ENCODE data around the gene SHB. TPM values are rescaled to one million over a fixed set of nuclear protein-coding genes. Genes with fewer than 3 reads are reported as not detected.

SHB gene
- total and polyA plus RNA-seq, 2 of the 13 experiments (the other 11 are each of a cell fraction or from before 2014, with no cell fraction given): 19.4 to 20.7 TPM

GRCh38 chr9:38086496-38086895, 17.5 kb upstream of the SHB start (continued):
- TF ChIP-seq LRRFIP1 (CRISPR knock-in tag; conservative IDR thresholded peaks at IDR 0.05): no peak

- no peak overlapping the region for H2AFZ ChIP-seq (ENCODE audit: low read length)
- ATAC-seq (no peak), FAIRE-seq (no peak), DNase-seq (ENCODE audit: low spot score) (no peak)
- H4K20me1 ChIP-seq (ENCODE audit: insufficient read depth, low read length): no peaks in the 10 kb centered on the region
- in situ Hi-C loops (cut with HindIII; ENCODE audit: extremely low pct_ligation_motif_present, low pct_unique_long_range_greater_than_20kb): no loop called here
- BruUV-seq (replicated peaks): no TSS peak
- peaks cover 2% of the 10 kb centered on the region for H3K4me1 ChIP-seq (ENCODE audit: insufficient read depth, low read length)
- H3K4me2 ChIP-seq (ENCODE audit: low read depth, low read length): no peak overlapping the region
- WGBS (ENCODE audit: low lambda C conversion rate): 54% methylated on average over 5 of the region's 5 CpGs
- no peak overlapping the region for H3K27ac ChIP-seq (ENCODE audit: extremely low read length, insufficient read depth, low read length)
- H3K79me2 ChIP-seq (ENCODE audit: insufficient read depth, low read length): no peaks in the 10 kb centered on the region
- peaks cover 3 to 32% of the 10 kb centered on the region in 2 experiments; a peak in 4 of 5 replicates for H3K27me3 ChIP-seq (ENCODE audit: control insufficient read depth in 1 of 2, insufficient read depth in 2 of 2, low read length in 2 of 2)
- no peak overlapping the region for H3K4me3 ChIP-seq (replicated peaks in 1 of 3; ENCODE audit: insufficient read depth in 1 of 3, low read depth in 2 of 3, low read length in 3 of 3)
- H3K9ac ChIP-seq (ENCODE audit: insufficient read depth, low read depth, low read length): no peak overlapping the region
- ChIA-PET CTCF (ENCODE audit: low intra/inter-chr PET ratio, low total read pairs) (no interaction called here), POLR2A (no interaction called here)
- no peaks in the 10 kb centered on the region for H3K36me3 ChIP-seq (replicated peaks in 1 of 2; ENCODE audit: control insufficient read depth in 1 of 2, insufficient read depth in 2 of 2, low read length in 2 of 2)
- intact Hi-C loops (cut with micrococcal nuclease; ENCODE audit: unreplicated experiment): no loop called here
- no peaks in the 10 kb centered on the region for H3K9me3 ChIP-seq (ENCODE audit: low read length)
- TF ChIP-seq FOXA1 (IDR thresholded peaks at IDR 0.05) (no peak), FOXA1 (CRISPR knock-in tag; IDR thresholded peaks at IDR 0.05) (no peak), SMAD3 (CRISPR knock-in tag; IDR thresholded peaks at IDR 0.05) (no peak), KDM5B (CRISPR knock-in tag; IDR thresholded peaks at IDR 0.05; ENCODE audit: borderline replicate concordance) (no peak), ZNF367 (CRISPR knock-in tag; IDR thresholded peaks at IDR 0.05; ENCODE audit: borderline replicate concordance) (no peak), MLLT10 (CRISPR knock-in tag; IDR thresholded peaks at IDR 0.05) (no peak), ZNF280D (CRISPR knock-in tag; IDR thresholded peaks at IDR 0.05) (no peak), TGIF2 (CRISPR knock-in tag; IDR thresholded peaks at IDR 0.05) (no peak), YEATS2 (CRISPR knock-in tag; IDR thresholded peaks at IDR 0.05; ENCODE audit: borderline replicate concordance) (no peak), NKX3-1 (CRISPR knock-in tag; IDR thresholded peaks at IDR 0.05) (no peak), ZNF331 (CRISPR knock-in tag; IDR thresholded peaks at IDR 0.05) (no peak), ZNF660 (CRISPR knock-in tag; IDR thresholded peaks at IDR 0.05; ENCODE audit: borderline replicate concordance, low read depth) (no peak), ZIK1 (CRISPR knock-in tag; IDR thresholded peaks at IDR 0.05; ENCODE audit: borderline replicate concordance, low read depth) (no peak), PRDM15 (CRISPR knock-in tag; IDR thresholded peaks at IDR 0.05) (no peak), NR1H2 (CRISPR knock-in tag; IDR thresholded peaks at IDR 0.05; ENCODE audit: borderline replicate concordance, low read depth) (no peak)
These were observed 16.3 kb upstream of the SHB start for GRCh38 chr9:38085308-38085707.

All from HepG2 (cell line).